Gastroesophageal sphincter (tissue), 3 donors: ENCODE measurements around the gene IGFL2.

Source experiments
- CTCF ChIP-seq, 4 experiments: fragments of 200-600 bp in 2 of 4; fragments of 450-650 bp in 2 of 4; sonication (generic) in 1 of 4; IDR thresholded peaks; one replicate each; pipeline ENCODE4 v1.5.1; 2017 to 2019; ENCODE audit warnings: antibody characterized with exemption in 4 of 4, mild to moderate bottlenecking in 2 of 4, moderate library complexity in 2 of 4
- EP300 ChIP-seq: sonication (generic); formaldehyde crosslinking; IDR thresholded peaks from one replicate; pipeline ENCODE4 v1.6.1; 2017; ENCODE audit warnings: antibody characterized with exemption, mild to moderate bottlenecking

- no peak for TF ChIP-seq CTCF (IDR thresholded peaks at IDR 0.05)
- TF ChIP-seq EP300, result no peak
Measured at GRCh38 chr19:46126086-46126580, 21.9 kb upstream of the IGFL2 start.
